ENCODE measurements around the gene INO80B. TPM values are rescaled to one million over a fixed set of nuclear protein-coding genes. Genes with fewer than 3 reads are reported as not detected.
A peak's percentile ranks its signal among the peaks of the same experiment; 100 is the strongest.
"Not testable (repeated sequence)": the region's sequence is repeated elsewhere in the genome, so short reads cannot be mapped to it uniquely, and the experiment has no call there.

INO80B gene
- polyA plus RNA-seq, 3 donors = 27.8 to 33.3 (median 31.7) TPM

GRCh38 chr2:74461187-74462053 is 6.5 kb downstream of the INO80B start:
- DNase-seq (ENCODE audit: extremely low read depth in 1 of 11, low read depth in 9 of 11, low spot score in 4 of 11) = no peak

DNA sequence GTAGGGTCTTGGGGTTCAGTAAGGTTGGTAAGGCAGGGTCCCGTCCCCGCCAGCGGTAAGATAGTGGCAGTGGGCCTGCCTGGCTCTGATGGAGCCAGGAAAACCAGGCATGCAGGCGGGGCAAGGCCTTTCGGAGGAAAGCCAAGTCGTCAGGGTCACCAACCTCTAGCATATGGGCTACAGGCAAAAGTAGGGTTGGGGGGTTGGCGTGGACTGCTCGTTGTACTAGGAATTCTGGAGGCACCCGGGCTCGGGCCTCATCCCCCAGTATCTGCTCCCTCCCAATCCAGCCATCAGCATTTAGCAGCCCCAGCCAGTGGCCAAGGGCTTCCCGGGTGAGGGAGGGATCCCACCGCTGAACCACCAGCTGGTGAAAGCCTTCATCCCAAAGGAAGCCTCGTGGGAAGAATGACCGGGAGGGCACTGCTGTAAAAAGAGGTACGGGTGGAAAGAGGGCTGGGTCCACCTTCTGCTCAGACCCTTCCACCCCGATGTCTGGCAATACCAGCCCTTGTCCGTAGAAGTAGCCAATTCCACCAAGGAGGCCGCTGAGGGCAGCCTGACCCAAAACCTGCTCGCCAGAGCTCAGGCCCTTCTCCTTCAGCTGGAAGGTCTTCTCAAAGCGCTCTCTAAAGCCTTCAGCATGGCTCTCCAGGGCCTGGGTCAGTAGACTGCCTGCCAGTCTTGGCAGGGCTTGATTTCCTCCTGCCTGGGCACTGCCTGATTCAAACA is 7.3 kb downstream of the INO80B start:
- DNase-seq (ENCODE audit: extremely low read depth in 1 of 11, low read depth in 9 of 11, low spot score in 4 of 11) = no peak

DNA sequence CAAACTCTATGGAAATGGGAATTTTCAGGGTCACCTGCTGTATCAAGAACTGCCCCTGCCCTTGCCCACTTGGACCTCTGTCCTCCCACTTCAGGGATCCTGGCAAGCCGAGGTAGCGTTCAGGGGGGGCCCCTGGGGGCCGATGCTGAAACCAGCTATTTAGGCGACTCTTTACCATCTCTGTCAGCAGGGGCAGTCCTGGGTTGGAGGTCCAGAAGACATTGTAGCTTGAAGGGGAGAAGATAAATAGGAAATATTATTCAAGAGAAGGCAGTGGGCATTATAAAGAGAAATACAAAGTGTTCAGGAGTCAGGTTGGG is 7.9 kb downstream of the INO80B start:
- no peak for DNase-seq (ENCODE audit: extremely low read depth in 1 of 11, low read depth in 9 of 11, low spot score in 4 of 11)

- no peak for DNase-seq (ENCODE audit: extremely low read depth in 1 of 11, low read depth in 9 of 11, low spot score in 4 of 11)
Measured at GRCh38 chr2:74464406-74464805, 9.5 kb downstream of the INO80B start.

- DNase-seq (ENCODE audit: extremely low read depth in 1 of 11, low read depth in 9 of 11, low spot score in 4 of 11) = not testable (repeated sequence)
Measured at GRCh38 chr2:74470742-74471141, 15.9 kb downstream of the INO80B start.

DNA sequence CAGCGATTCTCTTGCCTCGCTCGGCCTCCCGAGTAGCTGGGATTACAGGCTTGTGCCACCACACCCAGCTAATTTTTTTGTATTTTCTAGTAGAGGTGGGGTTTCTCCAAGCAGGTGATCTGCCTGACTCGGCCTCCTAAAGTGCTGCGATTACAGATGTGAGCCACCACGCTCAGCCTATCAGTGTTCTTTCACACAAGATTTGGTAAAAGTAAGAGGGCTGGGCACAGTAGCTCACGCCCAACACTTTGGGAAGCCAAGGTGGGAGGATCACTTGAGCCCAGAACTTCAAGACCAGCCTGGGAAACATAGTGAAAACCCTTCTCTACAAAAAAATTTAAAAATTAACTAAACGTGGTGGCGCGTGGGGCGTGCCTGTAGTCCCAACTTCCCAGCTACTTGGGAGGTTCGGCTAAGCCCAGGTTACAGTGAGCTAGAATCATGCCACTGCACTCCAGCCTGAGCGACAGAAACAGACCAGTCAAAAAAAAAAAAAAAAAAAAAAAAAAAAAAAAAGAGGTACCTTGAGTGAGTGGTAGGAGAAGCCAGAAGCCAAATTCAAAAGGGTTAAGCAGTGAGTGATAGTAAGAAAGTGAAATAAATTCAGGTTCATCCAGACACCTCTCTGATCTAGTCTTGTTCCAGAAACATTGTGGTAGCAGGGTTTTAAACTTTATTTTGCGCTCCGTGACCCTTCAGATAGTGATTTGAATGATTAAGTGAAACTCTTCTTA is 16.6 kb downstream of the INO80B start:
- no peak for DNase-seq (ENCODE audit: extremely low read depth in 1 of 11, low read depth in 9 of 11, low spot score in 4 of 11)

- DNase-seq (ENCODE audit: extremely low read depth in 1 of 11, low read depth in 9 of 11, low spot score in 4 of 11) = peak; percentile 88 to 95 (median 94)
Measured at GRCh38 chr2:74472086-74472944, 17.4 kb downstream of the INO80B start, which contains the start of gene MRPL53. Gene MRPL53, minus strand, starts transcription at chr2:74472680. Its CDS starts 20 bp downstream, at chr2:74472660.

DNA sequence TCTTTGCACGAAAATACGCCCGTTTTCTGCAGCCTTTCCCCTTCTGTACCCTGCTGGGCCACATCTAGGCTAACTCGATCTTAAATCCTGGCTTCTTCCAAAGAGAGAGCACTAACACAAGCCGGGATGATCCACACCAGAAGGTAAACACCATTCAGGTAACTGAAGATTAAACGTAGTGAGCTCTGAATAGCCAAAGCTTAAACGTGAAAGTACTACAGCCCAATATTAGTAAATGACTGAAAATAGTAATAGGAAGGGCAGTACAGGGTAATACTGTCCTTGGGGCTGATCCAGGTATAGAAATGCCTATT is 18.0 kb downstream of the INO80B start:
- no peak for DNase-seq (ENCODE audit: extremely low read depth in 1 of 11, low read depth in 9 of 11, low spot score in 4 of 11)

DNA sequence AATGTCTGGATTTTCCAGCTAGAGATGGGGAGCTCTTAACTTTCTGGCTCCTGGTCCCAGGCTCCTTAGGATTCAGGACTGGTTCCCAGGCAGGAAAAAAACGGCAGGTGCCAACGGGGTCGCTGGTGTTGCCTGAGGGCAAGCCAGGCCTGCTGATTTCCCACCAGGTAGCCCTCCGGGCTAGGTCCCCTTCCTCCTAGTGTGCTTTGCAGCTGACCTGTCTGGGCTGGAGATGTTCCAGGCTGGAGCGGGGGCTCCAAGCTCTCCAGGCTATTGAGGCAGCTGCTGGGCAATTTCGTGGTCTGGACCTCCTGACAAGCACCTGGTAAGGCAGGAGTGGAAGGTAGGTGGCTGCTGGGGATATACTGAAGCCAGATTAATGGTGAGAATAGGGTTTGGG is 19.6 kb downstream of the INO80B start:
- no peak for DNase-seq (ENCODE audit: extremely low read depth in 1 of 11, low read depth in 9 of 11, low spot score in 4 of 11)

GRCh38 chr2:74474899-74475298 is 20.0 kb downstream of the INO80B start:
- no peak for DNase-seq (ENCODE audit: extremely low read depth in 1 of 11, low read depth in 9 of 11, low spot score in 4 of 11)

GRCh38 chr2:74481431-74481830 is 26.5 kb downstream of the INO80B start:
- no peak for DNase-seq (ENCODE audit: extremely low read depth in 1 of 11, low read depth in 9 of 11, low spot score in 4 of 11)

DNA sequence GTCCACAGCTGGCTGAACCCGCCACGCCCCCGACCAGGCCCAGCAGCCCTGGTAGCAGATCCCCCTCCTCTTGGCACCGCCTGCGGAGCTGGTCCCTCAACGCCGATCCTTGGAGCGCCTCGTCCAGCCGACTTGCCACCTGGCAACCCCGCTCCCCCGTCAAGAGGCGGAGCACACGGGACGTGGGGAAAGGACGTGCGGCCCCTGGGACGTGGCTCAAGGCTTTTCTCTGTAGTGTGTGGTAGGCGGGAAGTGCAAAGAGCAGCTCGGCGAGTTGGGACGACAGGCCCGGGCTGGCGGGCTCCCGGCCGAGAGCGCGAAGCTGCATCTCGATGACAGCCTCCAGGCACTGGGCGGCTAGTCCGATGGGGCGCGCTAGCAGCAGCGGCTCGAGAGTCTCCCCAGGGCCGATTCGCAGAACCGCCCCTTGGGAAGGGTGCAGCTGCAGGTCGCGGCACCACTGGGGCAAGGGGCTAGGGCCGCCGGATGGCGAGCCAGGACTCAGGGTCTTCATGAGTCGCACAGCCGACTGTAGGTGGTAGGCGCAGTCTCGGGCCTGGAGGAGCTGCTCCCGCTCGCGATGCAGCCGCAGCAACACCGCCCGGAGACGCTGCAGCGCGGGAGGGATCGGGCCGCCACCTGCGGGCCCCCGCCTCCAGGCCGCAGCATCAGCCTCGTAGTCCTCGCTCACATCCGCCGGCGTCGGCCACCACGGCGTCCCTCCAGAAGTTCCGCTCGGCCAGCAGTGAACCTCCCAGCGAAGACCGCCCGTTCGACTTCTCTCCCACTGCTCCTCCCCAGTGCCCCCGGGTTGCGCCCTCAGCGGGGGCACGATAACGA is 27.3 kb downstream of the INO80B start:
- no peak for DNase-seq (ENCODE audit: extremely low read depth in 1 of 11, low read depth in 9 of 11, low spot score in 4 of 11)

- peak; percentile 89 to 97 (median 94) for DNase-seq (ENCODE audit: extremely low read depth in 1 of 11, low read depth in 9 of 11, low spot score in 4 of 11)
Measured at GRCh38 chr2:74482801-74483674, 28.2 kb downstream of the INO80B start, which contains the start of the genes CCDC142 and TTC31. Gene CCDC142, minus strand, starts transcription at chr2:74482998. Its CDS starts 161 bp downstream, at chr2:74482837. Gene TTC31, plus strand, starts transcription at chr2:74483081. Its CDS starts 15 bp downstream, at chr2:74483096.

- DNase-seq (ENCODE audit: extremely low read depth in 1 of 11, low read depth in 9 of 11, low spot score in 4 of 11) = not testable (repeated sequence)
Measured at GRCh38 chr2:74483675-74484164, 28.8 kb downstream of the INO80B start.

GRCh38 chr2:74486141-74486540 is 31.3 kb downstream of the INO80B start:
- no peak for DNase-seq (ENCODE audit: extremely low read depth in 1 of 11, low read depth in 9 of 11, low spot score in 4 of 11)

DNA sequence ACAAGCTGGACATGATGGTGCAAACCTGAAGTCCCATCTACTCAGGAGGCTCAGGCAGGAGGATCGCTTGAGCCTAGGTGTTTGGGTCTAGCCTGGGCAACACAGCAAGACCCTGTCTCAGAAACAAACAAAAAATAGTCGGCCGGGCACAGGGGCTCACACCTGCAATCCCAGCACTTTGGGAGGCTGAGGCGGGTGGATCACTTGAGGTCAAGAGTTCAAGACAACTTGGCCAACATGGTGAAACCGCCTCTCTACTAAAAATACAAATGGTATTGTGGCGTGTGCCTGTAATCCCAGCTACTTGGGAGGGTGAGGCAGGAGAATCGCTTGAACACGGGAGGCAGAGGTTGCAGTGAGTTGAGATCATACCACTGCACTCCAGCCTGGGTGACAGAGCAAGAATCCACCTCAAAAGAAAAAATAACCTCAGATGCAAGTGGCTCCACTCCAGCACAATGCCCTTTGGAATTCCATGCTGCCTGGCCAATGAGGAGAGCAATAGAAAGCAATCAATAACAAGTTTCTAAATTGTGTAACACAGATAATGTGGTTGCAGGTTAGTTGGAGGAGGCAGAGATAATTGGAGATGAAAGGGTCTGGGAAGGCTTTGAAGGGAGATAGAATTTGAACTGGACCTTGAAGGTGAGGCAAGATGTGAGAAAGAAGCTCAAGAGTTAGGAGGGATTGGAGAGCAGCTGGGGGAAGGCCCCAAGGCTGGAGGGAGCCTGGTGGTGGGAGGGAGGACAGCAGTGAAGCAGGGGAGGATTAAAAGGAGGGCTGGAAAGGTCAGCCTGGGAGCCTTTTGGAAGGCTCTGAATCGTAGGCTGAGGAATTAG is 34.0 kb downstream of the INO80B start:
- no peak for DNase-seq (ENCODE audit: extremely low read depth in 1 of 11, low read depth in 9 of 11, low spot score in 4 of 11)

Measured in renal cortex interstitium (tissue), 11 donors.